Ovary (tissue), 9 donors: ENCODE data around the gene C1orf74. TPM values are rescaled to one million over a fixed set of nuclear protein-coding genes. Genes with fewer than 3 reads are reported as not detected.

Experiments
- DNase-seq, 5 donors: peaks; one replicate each; pipeline ENCODE4 v3.0.0-alpha.2; 2019 to 2020
- H3K27ac ChIP-seq, 2 donors: fragments of 200-600 bp; one replicate each; pipeline versions ENCODE4 v1.5.1 to v1.8.0; 2019 to 2022
- H3K27me3 ChIP-seq: fragments of 200-600 bp; one replicate; pipeline ENCODE4 v1.8.0; 2022
- H3K36me3 ChIP-seq: fragments of 200-600 bp; sonication (generic); one replicate; pipeline ENCODE4 v1.5.1; 2019
- H3K4me1 ChIP-seq: one replicate; pipeline ENCODE4 v1.8.1; 2013; ENCODE audit warnings: mild to moderate bottlenecking, moderate library complexity; ENCODE audit not compliant: insufficient read depth
- H3K4me3 ChIP-seq: fragments of 200-600 bp; sonication (generic); one replicate; pipeline ENCODE4 v1.5.1; 2017
- H3K9me3 ChIP-seq, 2 donors: fragments of 200-600 bp in 1 of 2; sonication (generic) in 1 of 2; one replicate each; pipeline versions ENCODE4 v1.5.1 to v1.8.1; 2013 to 2019; ENCODE audit warnings: mild to moderate bottlenecking in 1 of 2, moderate library complexity in 1 of 2
- CTCF ChIP-seq, 3 donors: fragments of 450-650 bp in 2 of 3; fragments of 200-600 bp in 1 of 3; IDR thresholded peaks; one replicate each; pipeline versions ENCODE4 v1.5.1 to v1.8.0; 2016 to 2022; ENCODE audit warnings: antibody characterized with exemption in 3 of 3, mild to moderate bottlenecking in 1 of 3
- EP300 ChIP-seq: sonication (generic); formaldehyde crosslinking; IDR thresholded peaks from one replicate; pipeline ENCODE4 v1.6.1; 2017; ENCODE audit warnings: antibody characterized with exemption
- POLR2A ChIP-seq: fragments of 450-650 bp; IDR thresholded peaks from one replicate; pipeline ENCODE4 v1.6.1; 2017; ENCODE audit warnings: antibody characterized with exemption, mild to moderate bottlenecking, moderate library complexity
- WGBS, 3 donors: extraction: QIAGEN DNeasy Blood & Tissue Kit in 1 of 3; methylation state at CpG; one replicate each; pipeline versions ENCODE4 v1.1.5 to v1.1.7; 2013 to 2017; 5-methylcytosine and 5-hydroxymethylcytosine counted together
- intact Hi-C, 4 donors: fragments of 100-400 bp; cut with DNase I; formaldehyde crosslinking; loops; one replicate each; pipeline versions ENCODE4 v1.11.0 to v1.15.1; 2022 to 2023
- polyA plus RNA-seq, 2 donors: library from polyadenylated mRNA; stranded (reverse); fragments of 200-250 nt in 1 of 2; fragments of 350-450 nt in 1 of 2; fragmentation: Illumina TruSeq in 1 of 2; extraction: RNeasy Lipid Tissue Mini Kit (QIAGEN cat#74804) in 1 of 2; gene quantifications; one replicate each; pipeline ENCODE4 v1.2.3, GENCODE V29; 2013 to 2014
- total RNA-seq, 7 donors: library from RNA; depleted of rRNA in 2 of 7; stranded (reverse); fragments of >200 nt in 2 of 7; fragmentation: NEBNext Ultra II Directional in 3 of 7; extraction: Animal tissue kit (Norgen Biotek cat#: 25700) in 3 of 7; gene quantifications; one replicate each; pipeline versions ENCODE4 v1.1.0 to v1.2.4, GENCODE V29; 2016 to 2023
- donor health status: DM: no; HTN: no; CAD: no; lungs with moderate emphysema.
- donor health status: DM: no; HTN: no; CAD: no.
- donor health status: Bipolar disorder and iron deficiency.
- donor health status: DM: yes; HTN: yes; CAD: no.
- donor health status: DM: no; HTN: no; CAD: no.
- donor health status: DM: yes; HTN: yes; CAD: no.

The C1orf74 gene
- total and polyA plus RNA-seq, 9 donors: 0.62 to 2.5 (median 1.4) TPM

- peaks cover 5% of the 10 kb centered on the region for H3K4me1 ChIP-seq
- DNase-seq: no peak
- no peaks in the 10 kb centered on the region for H3K27me3 ChIP-seq
- no peaks in the 10 kb centered on the region for H3K9me3 ChIP-seq
- H3K4me3 ChIP-seq: no peak overlapping the region
- TF ChIP-seq POLR2A (no peak), EP300 (no peak), CTCF (IDR thresholded peaks at IDR 0.05) (no peak)
- no peaks in the 10 kb centered on the region for H3K36me3 ChIP-seq
- intact Hi-C loops: no loop called here
- H3K27ac ChIP-seq: no peak overlapping the region
- 39 to 51% (median 44%) methylated on average over 6 of the region's 6 CpGs for WGBS, 3 donors
These were observed 12.2 kb downstream of the C1orf74 start for GRCh38 chr1:209772126-209772525.

GRCh38 chr1:209770636-209771415 is 13.5 kb downstream of the C1orf74 start:
- DNase-seq: no peak
- Histone ChIP-seq H3K9me3 (no peaks in the 10 kb centered on the region), H3K27ac (no peak overlapping the region), H3K27me3 (no peaks in the 10 kb centered on the region), H3K4me3 (no peak overlapping the region), H3K4me1 (peaks cover 5% of the 10 kb centered on the region), H3K36me3 (no peaks in the 10 kb centered on the region)
- intact Hi-C loops: no loop called here
- TF ChIP-seq EP300 (no peak), CTCF (IDR thresholded peaks at IDR 0.05) (no peak), POLR2A (no peak)
- 92 to 93% (median 93%) methylated on average over 17 of the region's 17 CpGs for whole genome bisulfite sequencing, 3 donors

- Histone ChIP-seq H3K9me3 (no peaks in the 10 kb centered on the region), H3K27me3 (no peaks in the 10 kb centered on the region), H3K27ac (no peak overlapping the region), H3K36me3 (no peaks in the 10 kb centered on the region), H3K4me3 (no peak overlapping the region), H3K4me1 (peaks cover 5% of the 10 kb centered on the region)
- DNase-seq: no peak
- intact Hi-C loops: no loop called here
- WGBS, 3 donors: 68 to 77% (median 69%) methylated on average over 7 of the region's 7 CpGs
- TF ChIP-seq CTCF (IDR thresholded peaks at IDR 0.05) (no peak), POLR2A (no peak), EP300 (no peak)
These were observed 14.4 kb downstream of the C1orf74 start for GRCh38 chr1:209769971-209770370.

GRCh38 chr1:209769171-209769904 is 15.0 kb downstream of the C1orf74 start:
- TF ChIP-seq POLR2A: no peak
- no peak for TF ChIP-seq CTCF (IDR thresholded peaks at IDR 0.05)
- TF ChIP-seq EP300: no peak
- peaks cover 5% of the 10 kb centered on the region for H3K4me1 ChIP-seq
- no peaks in the 10 kb centered on the region for H3K36me3 ChIP-seq
- no peak overlapping the region for H3K27ac ChIP-seq
- WGBS, 3 donors: 7 to 15% (median 9%) methylated on average over 13 of the region's 13 CpGs
- DNase-seq: peak; percentile 31 to 60 (median 43)
- no peaks in the 10 kb centered on the region for H3K9me3 ChIP-seq
- H3K4me3 ChIP-seq: no peak overlapping the region
- no peaks in the 10 kb centered on the region for H3K27me3 ChIP-seq
- intact Hi-C loops: no loop called here
